Keratinocyte (primary cell): ENCODE data around the gene CTNNA2. TPM values are rescaled to one million over a fixed set of nuclear protein-coding genes. Genes with fewer than 3 reads are reported as not detected.

Source experiments
- DNase-seq: peaks from one replicate; pipeline ENCODE4 v3.0.0-alpha.2; 2011; ENCODE audit warnings: low read depth, missing footprints, low spot score
- FAIRE-seq: peaks from 2 replicates; lab custom pipeline; 2011; peaks lifted over from hg19 to GRCh38; lab: Jason Lieb, UNC
- H2AFZ ChIP-seq: 2 replicates; pipeline ENCODE4 v1.6.0; 2012; ENCODE audit warnings: low read length, control low read depth, inconsistent platforms; ENCODE audit not compliant: control insufficient read depth
- H3K27ac ChIP-seq: 2 replicates; pipeline ENCODE4 v1.5.1; 2011; ENCODE audit warnings: low read length; ENCODE audit not compliant: control insufficient read depth, insufficient read depth
- H3K27me3 ChIP-seq: 3 replicates; pipeline ENCODE4 v1.6.0; 2011; ENCODE audit warnings: low read length; ENCODE audit not compliant: control insufficient read depth, insufficient read depth; ENCODE audit errors: extremely low read depth
- H3K36me3 ChIP-seq, 2 experiments: 2 replicates in 1 of 2; 3 replicates in 1 of 2; pipeline ENCODE4 v1.5.1; 2011; ENCODE audit warnings: low read length in 2 of 2, mild to moderate bottlenecking in 1 of 2; ENCODE audit not compliant: control insufficient read depth in 2 of 2, insufficient read depth in 2 of 2; ENCODE audit errors: extremely low read depth in 1 of 2
- H3K4me1 ChIP-seq: 3 replicates; pipeline ENCODE4 v1.5.1; 2011; ENCODE audit warnings: low read length; ENCODE audit not compliant: control insufficient read depth, insufficient read depth; ENCODE audit errors: extremely low read depth
- H3K4me2 ChIP-seq: 3 replicates; pipeline ENCODE4 v1.6.0; 2011; ENCODE audit warnings: low read depth, low read length; ENCODE audit not compliant: control insufficient read depth, insufficient read depth; ENCODE audit errors: extremely low read depth
- H3K4me3 ChIP-seq, 3 experiments: fragments of 200-600 bp in 1 of 3; sonication (generic) in 1 of 3; 2 replicates in 2 of 3; 3 replicates in 1 of 3; pipeline ENCODE4 v1.5.1; 2011 to 2016; ENCODE audit warnings: low read length in 3 of 3, mild to moderate bottlenecking in 3 of 3, control low read depth in 2 of 3, inconsistent platforms in 1 of 3, low read depth in 1 of 3, mixed read lengths in 1 of 3, mixed run types in 1 of 3, moderate library complexity in 1 of 3; ENCODE audit not compliant: control insufficient read depth in 2 of 3, insufficient read depth in 2 of 3; ENCODE audit errors: extremely low read depth in 1 of 3
- H3K79me2 ChIP-seq: 2 replicates; pipeline ENCODE4 v1.6.0; 2012; ENCODE audit warnings: low read length; ENCODE audit not compliant: control insufficient read depth, insufficient read depth
- H3K9ac ChIP-seq: 3 replicates; pipeline ENCODE4 v1.6.0; 2011; ENCODE audit warnings: low read length; ENCODE audit not compliant: control insufficient read depth, insufficient read depth; ENCODE audit errors: extremely low read depth
- H3K9me1 ChIP-seq: 3 replicates; pipeline ENCODE4 v1.6.0; 2011; ENCODE audit warnings: low read length; ENCODE audit not compliant: control insufficient read depth, insufficient read depth; ENCODE audit errors: extremely low read depth
- H3K9me3 ChIP-seq: 2 replicates; pipeline ENCODE4 v1.5.1; 2012; ENCODE audit warnings: low read depth, low read length; ENCODE audit not compliant: control insufficient read depth
- H4K20me1 ChIP-seq: 3 replicates; pipeline ENCODE4 v1.6.0; 2011; ENCODE audit warnings: low read length; ENCODE audit not compliant: control insufficient read depth, insufficient read depth; ENCODE audit errors: extremely low read depth
- CTCF ChIP-seq, 3 experiments: IDR thresholded peaks in 1 of 3; conservative IDR thresholded peaks in 1 of 3; optimal IDR thresholded peaks in 1 of 3; 2 replicates in 2 of 3; 3 replicates in 1 of 3; pipeline versions ENCODE3 to v1.5.1; 2011; ENCODE audit warnings: low read length in 3 of 3, mild to moderate bottlenecking in 3 of 3, moderate library complexity in 2 of 3, control low read depth in 1 of 3, inconsistent platforms in 1 of 3; ENCODE audit not compliant: insufficient read depth in 2 of 3; ENCODE audit errors: extremely low read depth in 1 of 3
- EZH2 ChIP-seq: IDR thresholded peaks from one replicate; pipeline ENCODE4 v1.6.1; 2012; ENCODE audit warnings: inconsistent platforms, mild to moderate bottlenecking, low read length, moderate library complexity
- dilution Hi-C: fragments of 300-500 bp; cut with MboI; formaldehyde crosslinking; loops from one replicate; pipeline ENCODE4 v1.7.0; 2020; ENCODE audit warnings: low sequenced_read_pairs; ENCODE audit not compliant: extremely low pct_ligation_motif_present
- polyA plus RNA-seq, 5 experiments: library from polyadenylated mRNA; depleted of rRNA in 3 of 5; stranded (reverse) in 3 of 5; stranded (forward) in 1 of 5; unstranded in 1 of 5; fragments of >200 nt; gene quantifications; 1 replicate in 1 of 5; 2 replicates in 3 of 5; 3 replicates in 1 of 5; pipeline versions ENCODE4 v1.2.1 to v1.2.3, GENCODE V29; 2011 to 2012; ENCODE audit warnings: missing spikeins in 2 of 5, low read depth in 1 of 5, low replicate concordance in 1 of 5

CTNNA2 gene
- polyA plus RNA-seq, 1 donor (not counting 4 experiments of a cell fraction or from before 2014, with no cell fraction given), result not detected

- dilution Hi-C loops, result no loop called here
- TF ChIP-seq CTCF (optimal IDR thresholded peaks at IDR 0.05 in 1 of 3, IDR thresholded peaks at IDR 0.05 in 1 of 3, conservative IDR thresholded peaks at IDR 0.05 in 1 of 3; ENCODE audit: extremely low read depth in 1 of 3, insufficient read depth in 2 of 3, low read length in 3 of 3), result no peak
- TF ChIP-seq EZH2, result no peak
- no peak overlapping the region for H3K4me2 ChIP-seq
- no peaks in the 10 kb centered on the region for H3K4me1 ChIP-seq
- H3K79me2 ChIP-seq, result no peaks in the 10 kb centered on the region
- H3K4me3 ChIP-seq, result no peak overlapping the region
- no peak overlapping the region for H3K27ac ChIP-seq
- no peak overlapping the region for H2AFZ ChIP-seq
- no peaks in the 10 kb centered on the region for H3K27me3 ChIP-seq
- DNase-seq (no peak), FAIRE-seq (no peak)
- H3K9ac ChIP-seq, result no peak overlapping the region
- no peaks in the 10 kb centered on the region for H3K9me1 ChIP-seq
- H3K9me3 ChIP-seq, result peaks cover 7% of the 10 kb centered on the region
- no peaks in the 10 kb centered on the region for H4K20me1 ChIP-seq
- H3K36me3 ChIP-seq, result no peaks in the 10 kb centered on the region
Observed at GRCh38 chr2:79552653-79553052, 39.8 kb downstream of the CTNNA2 start.

- no peak for TF ChIP-seq CTCF (optimal IDR thresholded peaks at IDR 0.05 in 1 of 3, IDR thresholded peaks at IDR 0.05 in 1 of 3, conservative IDR thresholded peaks at IDR 0.05 in 1 of 3; ENCODE audit: extremely low read depth in 1 of 3, insufficient read depth in 2 of 3, low read length in 3 of 3)
- TF ChIP-seq EZH2, result no peak
- no peak for FAIRE-seq
- H3K4me2 ChIP-seq, result no peak overlapping the region
Observed at GRCh38 chr2:79554899-79555298, 42.0 kb downstream of the CTNNA2 start.

More at GRCh38 chr2:79554899-79555298, 42.0 kb downstream of the CTNNA2 start:
- H3K79me2 ChIP-seq, result no peaks in the 10 kb centered on the region
- H3K36me3 ChIP-seq, result no peaks in the 10 kb centered on the region
- no peaks in the 10 kb centered on the region for H3K4me1 ChIP-seq
- H3K27ac ChIP-seq, result no peak overlapping the region
- H3K9me3 ChIP-seq, result peaks cover under 1% of the 10 kb centered on the region
- H3K27me3 ChIP-seq, result no peaks in the 10 kb centered on the region
- no peak overlapping the region for H3K4me3 ChIP-seq
- no peak overlapping the region for H3K9ac ChIP-seq
- no peak for DNase-seq
- dilution Hi-C loops, result no loop called here
- H4K20me1 ChIP-seq, result no peaks in the 10 kb centered on the region
- no peaks in the 10 kb centered on the region for H3K9me1 ChIP-seq
- no peak overlapping the region for H2AFZ ChIP-seq
